HG03175 (cell line): Measurements from ENCODE around the gene RGS18.
A peak's percentile ranks its signal among the peaks of the same experiment; 100 is the strongest.
"Not testable (repeated sequence)": the region's sequence is repeated elsewhere in the genome, so short reads cannot be mapped to it uniquely, and the experiment has no call there.

Source experiments
- ATAC-seq: cut with Tn5 transposase; IDR thresholded peaks from one replicate; pipeline ENCODE4 v1.9.1; 2021; ENCODE audit warnings: mild to moderate bottlenecking, moderate library complexity; ENCODE audit not compliant: unreplicated experiment

Gene RGS18

GRCh38 chr1:192158181-192158580 is at the start of gene RGS18:
TSS of gene RGS18 (plus strand) at chr1:192158462. CDS start at chr1:192158638, 176 bp downstream.
- ATAC-seq = peak; percentile 68

GRCh38 chr1:192109576-192109975 is 48.7 kb upstream of the RGS18 start:
- ATAC-seq = no peak

GRCh38 chr1:192115000-192115399 is 43.3 kb upstream of the RGS18 start:
- ATAC-seq = no peak

GRCh38 chr1:192118881-192119405 is 39.3 kb upstream of the RGS18 start:
- ATAC-seq = no peak

GRCh38 chr1:192119701-192120100 is 38.6 kb upstream of the RGS18 start:
- ATAC-seq = no peak

DNA sequence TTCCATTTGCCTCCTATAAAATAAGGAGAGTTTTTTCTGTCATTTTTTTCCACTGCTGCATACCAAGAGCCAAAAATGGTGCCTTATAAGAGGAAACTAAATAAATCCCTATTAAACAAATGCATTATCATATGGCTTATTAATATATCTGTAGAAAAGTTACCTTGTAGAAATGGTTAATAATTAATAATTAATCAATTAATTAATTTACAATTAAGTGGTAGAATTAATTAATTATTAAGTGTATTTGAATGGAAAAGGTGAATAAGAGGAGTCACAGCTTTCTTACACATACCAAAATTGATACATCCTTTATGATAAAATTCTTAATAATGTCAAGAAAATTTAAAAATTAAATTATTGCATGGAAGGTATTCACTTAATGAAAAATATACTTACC is 35.6 kb upstream of the RGS18 start:
- no peak for ATAC-seq

- no peak for ATAC-seq
Observed at GRCh38 chr1:192123212-192123611, 35.0 kb upstream of the RGS18 start.

DNA sequence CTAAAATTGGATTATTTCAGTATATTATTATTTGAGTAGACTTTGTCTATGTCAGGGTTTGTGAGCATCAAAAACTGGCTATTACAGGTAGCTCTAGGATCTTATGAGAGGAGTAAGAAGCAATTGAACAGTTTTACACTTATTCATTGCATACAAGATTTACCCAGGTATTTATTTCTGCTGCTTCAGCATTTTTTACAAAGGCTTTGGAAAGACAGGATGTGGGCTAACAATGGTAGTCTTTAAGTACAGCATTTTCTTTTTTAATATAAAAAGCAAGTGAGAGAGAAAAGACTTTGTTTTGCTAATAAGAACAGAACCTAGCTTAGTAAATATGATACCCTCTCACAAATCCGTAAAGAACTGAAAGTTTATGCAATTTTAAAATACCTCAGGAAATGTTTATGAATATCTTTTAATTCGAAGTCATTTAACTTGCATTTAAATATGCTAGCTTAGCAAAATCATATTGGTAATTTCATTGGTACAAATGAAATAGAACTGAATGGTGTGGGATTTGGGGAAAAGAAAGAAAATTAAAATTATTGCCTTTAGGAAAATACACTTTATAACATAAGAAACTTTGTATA is 32.1 kb upstream of the RGS18 start:
- no peak for ATAC-seq

- no peak for ATAC-seq
Observed at GRCh38 chr1:192130175-192130574, 28.1 kb upstream of the RGS18 start.

DNA sequence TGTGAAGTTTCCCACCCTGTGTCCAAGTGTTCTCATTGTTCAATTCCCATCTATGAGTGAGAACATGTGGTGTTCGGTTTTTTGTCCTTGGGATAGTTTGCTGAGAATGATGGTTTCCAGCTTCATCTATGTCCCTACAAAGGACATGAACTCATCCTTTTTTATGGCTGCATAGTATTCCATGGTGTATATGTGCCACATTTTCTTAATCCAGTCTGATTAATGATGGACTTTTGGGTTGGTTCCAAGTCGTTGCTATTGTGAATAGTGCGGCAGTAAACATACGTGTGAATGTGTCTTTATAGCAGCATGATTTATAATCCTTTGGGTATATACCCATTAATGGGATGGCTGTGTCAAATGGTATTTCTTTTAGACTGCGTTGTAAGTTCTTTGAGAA is 27.4 kb upstream of the RGS18 start:
- not testable (repeated sequence) for ATAC-seq

DNA sequence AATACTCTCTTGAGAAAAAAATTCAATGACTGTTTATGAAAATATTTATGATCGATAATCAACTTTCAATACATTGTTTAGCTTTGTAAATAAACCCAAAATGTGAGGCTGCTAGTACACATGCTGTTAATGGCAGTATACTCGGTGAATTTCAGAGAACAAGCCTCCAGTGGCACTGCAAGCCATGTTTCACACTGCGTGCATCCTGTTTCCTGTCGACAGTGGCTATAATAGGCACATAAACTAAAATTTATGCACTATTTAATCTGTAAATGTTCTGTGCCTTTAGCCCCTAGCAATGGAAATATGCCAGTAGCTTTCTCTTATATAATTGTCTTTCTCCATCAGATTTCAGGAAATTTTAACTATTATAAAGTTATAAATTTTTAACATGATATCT is 26.3 kb upstream of the RGS18 start:
- no peak for ATAC-seq

DNA sequence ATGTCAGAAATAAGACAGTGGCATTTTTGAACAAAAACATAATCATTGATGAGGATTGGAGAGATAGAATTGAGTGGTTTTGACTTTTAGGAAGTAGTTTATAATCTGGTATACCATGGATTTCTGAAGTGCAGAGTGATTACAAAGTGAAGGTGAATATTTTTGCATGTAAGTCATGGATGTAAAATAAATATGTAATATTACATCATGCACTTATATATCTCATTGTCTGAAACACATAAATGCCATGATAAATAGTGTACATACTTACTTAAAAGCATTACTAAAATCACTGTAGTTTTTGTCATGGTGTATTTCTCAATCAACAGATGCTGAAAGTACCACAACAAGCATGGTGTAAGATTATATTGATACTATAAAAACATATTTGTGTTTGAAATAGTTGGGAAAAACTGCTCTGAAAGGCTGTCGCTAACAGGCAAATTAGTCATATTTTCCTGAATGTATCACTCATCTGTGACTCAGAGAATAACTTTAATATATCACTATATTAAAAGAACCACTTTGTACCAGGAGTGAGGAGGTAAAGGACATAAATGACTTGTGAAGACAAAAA is 24.8 kb upstream of the RGS18 start:
- no peak for ATAC-seq

GRCh38 chr1:192140382-192140781 is 17.9 kb upstream of the RGS18 start:
- ATAC-seq = no peak

DNA sequence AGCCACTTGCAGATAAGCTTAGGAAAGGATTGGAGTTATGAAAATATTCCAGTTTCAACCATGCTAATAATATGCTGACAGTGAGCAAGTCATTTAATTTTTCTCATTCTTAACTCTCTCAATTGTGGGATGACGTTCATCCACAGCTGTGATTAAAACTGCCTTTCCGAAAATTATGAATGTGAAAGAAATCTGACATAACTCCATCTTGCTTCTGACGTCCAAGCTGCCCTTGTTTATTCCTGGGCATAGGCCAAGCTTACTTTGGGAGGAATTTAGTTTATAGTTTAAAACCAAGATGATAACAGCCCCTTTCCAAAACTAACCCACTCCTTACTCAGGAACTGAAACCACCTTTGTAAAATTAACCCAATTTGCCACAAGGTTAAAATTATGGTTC is 11.0 kb upstream of the RGS18 start:
- no peak for ATAC-seq

GRCh38 chr1:192147696-192148095 is 10.6 kb upstream of the RGS18 start:
- no peak for ATAC-seq

DNA sequence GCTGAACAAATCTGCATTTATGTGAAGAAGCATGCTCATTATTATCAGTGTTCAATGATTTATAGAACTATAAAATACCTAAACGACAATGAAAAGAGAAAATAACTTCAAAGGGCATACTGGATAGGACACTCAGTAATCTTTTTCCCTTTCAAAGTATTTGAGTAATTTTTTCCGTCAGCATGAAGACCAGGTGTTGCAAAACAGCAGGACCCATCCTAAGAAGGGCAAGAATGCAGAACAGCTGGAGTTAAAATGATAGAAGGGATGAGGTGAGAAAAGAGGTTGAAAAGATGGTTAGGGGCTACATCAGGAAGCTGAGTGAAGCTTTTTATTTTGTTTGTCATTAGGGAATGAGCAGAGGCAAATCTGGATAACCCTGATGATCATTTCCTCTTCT is 7.1 kb upstream of the RGS18 start:
- ATAC-seq = no peak

GRCh38 chr1:192153276-192153675 is 5.0 kb upstream of the RGS18 start:
- no peak for ATAC-seq

GRCh38 chr1:192157067-192157466 is 1.2 kb upstream of the RGS18 start:
- no peak for ATAC-seq

GRCh38 chr1:192159014-192159413 is 752 bp downstream of the RGS18 start:
- ATAC-seq = no peak

DNA sequence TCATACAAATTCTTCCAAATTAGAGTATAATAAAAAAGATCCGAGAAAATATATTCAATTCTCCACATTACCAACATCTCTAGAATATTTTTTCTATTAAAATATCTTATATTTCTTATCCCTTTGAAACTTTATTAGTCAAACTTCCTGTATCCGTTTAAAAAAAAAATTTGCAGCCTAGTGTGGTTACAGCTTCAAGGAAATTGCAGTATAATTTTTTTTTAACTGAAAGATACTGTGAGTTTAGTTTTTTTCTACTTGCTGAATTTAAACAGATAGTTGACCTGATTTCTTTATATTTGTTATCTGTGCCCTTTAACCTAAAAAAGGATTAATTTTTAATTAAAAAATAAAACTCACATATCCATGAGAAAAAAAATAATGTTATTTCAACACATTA is 1.5 kb downstream of the RGS18 start:
- no peak for ATAC-seq

GRCh38 chr1:192160196-192160595 is 1.9 kb downstream of the RGS18 start:
- ATAC-seq = no peak

DNA sequence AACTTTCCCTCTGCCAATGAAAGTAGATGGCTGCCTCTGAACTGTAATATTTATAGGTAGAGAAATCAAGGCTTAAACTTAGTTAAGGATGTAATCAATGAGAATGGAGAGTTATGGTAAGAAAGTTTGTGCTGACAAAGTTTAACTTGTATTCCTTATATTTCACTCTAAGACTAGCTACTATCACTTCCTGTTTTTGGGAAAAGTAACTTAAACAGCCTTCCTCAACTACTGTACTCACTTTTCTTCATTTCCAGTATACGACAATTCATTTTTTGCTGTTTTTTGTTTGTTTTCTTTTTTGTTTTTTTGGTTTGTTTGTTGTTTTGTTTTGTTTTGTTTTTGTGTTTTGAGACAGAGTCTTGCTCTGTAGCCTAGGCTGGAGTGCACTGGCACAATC is 3.7 kb downstream of the RGS18 start:
- ATAC-seq = no peak

DNA sequence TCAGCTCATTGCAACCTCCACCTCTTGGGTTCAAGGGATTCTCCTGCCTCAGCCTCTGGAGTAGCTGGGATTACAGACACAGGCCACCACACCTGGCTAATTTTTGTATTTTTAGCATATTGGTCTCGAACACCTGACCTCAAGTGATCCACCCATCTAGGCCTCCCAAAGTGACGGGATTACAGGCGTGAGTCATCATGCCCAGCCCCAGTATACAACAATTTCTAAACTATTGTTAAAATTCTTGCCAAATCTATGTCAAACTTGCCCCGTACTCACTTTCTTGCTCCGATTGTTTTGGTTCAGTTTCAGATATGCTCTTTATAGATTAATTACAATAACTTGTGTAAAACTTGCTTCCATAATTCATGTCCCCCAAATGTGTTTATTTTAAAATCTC is 4.1 kb downstream of the RGS18 start:
- ATAC-seq = no peak
